Suppressor macrophage treated with lipopolysaccharide for 4 hours (primary cell): Measurements from ENCODE around the gene IL12RB2.

Experiments used
- DNase-seq: peaks from one replicate; pipeline ENCODE4 v3.0.0-alpha.2; 2020

Gene IL12RB2

GRCh38 chr1:67348586-67349252 lies 41.0 kb downstream of the IL12RB2 start:
- no peak for DNase-seq

- no peak for DNase-seq
Measured at GRCh38 chr1:67350783-67351182, 43.1 kb downstream of the IL12RB2 start.

GRCh38 chr1:67352211-67352610 lies 44.5 kb downstream of the IL12RB2 start:
- no peak for DNase-seq

GRCh38 chr1:67355745-67356424 lies 48.2 kb downstream of the IL12RB2 start:
- no peak for DNase-seq

- no peak for DNase-seq
Measured at GRCh38 chr1:67359592-67359991, 51.9 kb downstream of the IL12RB2 start.

- no peak for DNase-seq
Measured at GRCh38 chr1:67361641-67362040, 54.0 kb downstream of the IL12RB2 start.

GRCh38 chr1:67367370-67368045 lies 59.8 kb downstream of the IL12RB2 start:
- DNase-seq: no peak

- DNase-seq: no peak
Measured at GRCh38 chr1:67368046-67368514, 60.4 kb downstream of the IL12RB2 start.

- DNase-seq: no peak
Measured at GRCh38 chr1:67371043-67371442, 63.4 kb downstream of the IL12RB2 start.

- no peak for DNase-seq
Measured at GRCh38 chr1:67371681-67372080, 64.0 kb downstream of the IL12RB2 start.

- DNase-seq: no peak
Measured at GRCh38 chr1:67372136-67372535, 64.5 kb downstream of the IL12RB2 start.

- no peak for DNase-seq
Measured at GRCh38 chr1:67372898-67373297, 65.2 kb downstream of the IL12RB2 start.

GRCh38 chr1:67376381-67376780 lies 68.7 kb downstream of the IL12RB2 start:
- DNase-seq: no peak

- no peak for DNase-seq
Measured at GRCh38 chr1:67377253-67377652, 69.6 kb downstream of the IL12RB2 start.

- no peak for DNase-seq
Measured at GRCh38 chr1:67381154-67381553, 73.5 kb downstream of the IL12RB2 start.

- DNase-seq: no peak
Measured at GRCh38 chr1:67382292-67382691, 74.6 kb downstream of the IL12RB2 start.

GRCh38 chr1:67383999-67384638 lies 76.4 kb downstream of the IL12RB2 start:
- no peak for DNase-seq

GRCh38 chr1:67390041-67390887 lies 82.6 kb downstream of the IL12RB2 start:
- DNase-seq: no peak

GRCh38 chr1:67393240-67393639 lies 85.6 kb downstream of the IL12RB2 start:
- no peak for DNase-seq

GRCh38 chr1:67393737-67394136 lies 86.1 kb downstream of the IL12RB2 start:
- no peak for DNase-seq

- DNase-seq: no peak
Measured at GRCh38 chr1:67394548-67394947, 86.9 kb downstream of the IL12RB2 start.

GRCh38 chr1:67399199-67399993 lies 91.7 kb downstream of the IL12RB2 start:
- DNase-seq: no peak
